ENCODE measurements around the gene AMFR. TPM values are rescaled to one million over a fixed set of nuclear protein-coding genes. Genes with fewer than 3 reads are reported as not detected.

AMFR gene
- total RNA-seq, 1 experiment from 2014 or later: 79.7 TPM

DNA sequence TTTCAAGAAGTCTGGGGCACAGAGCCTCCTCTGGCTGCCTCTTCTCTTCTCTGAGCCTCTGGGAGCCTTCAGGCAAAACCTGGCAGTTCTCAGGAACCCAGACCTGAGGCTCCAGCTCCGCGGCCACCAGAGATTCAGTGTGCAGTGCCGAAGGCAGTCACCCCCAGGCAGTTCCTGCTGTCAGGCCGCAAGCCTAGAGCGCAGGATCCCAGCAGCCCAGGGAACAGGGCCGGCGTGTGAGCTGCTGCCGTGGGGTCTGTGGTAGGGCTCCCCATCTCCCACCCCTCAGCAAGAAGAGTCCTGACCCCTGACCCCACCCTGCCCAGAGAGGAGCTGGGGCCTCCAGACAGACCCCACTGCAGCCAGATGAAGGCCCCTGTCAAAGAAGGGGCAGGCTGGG lies 78.2 kb downstream of the AMFR start:
- no peak for DNase-seq (ENCODE audit: low spot score)

DNA sequence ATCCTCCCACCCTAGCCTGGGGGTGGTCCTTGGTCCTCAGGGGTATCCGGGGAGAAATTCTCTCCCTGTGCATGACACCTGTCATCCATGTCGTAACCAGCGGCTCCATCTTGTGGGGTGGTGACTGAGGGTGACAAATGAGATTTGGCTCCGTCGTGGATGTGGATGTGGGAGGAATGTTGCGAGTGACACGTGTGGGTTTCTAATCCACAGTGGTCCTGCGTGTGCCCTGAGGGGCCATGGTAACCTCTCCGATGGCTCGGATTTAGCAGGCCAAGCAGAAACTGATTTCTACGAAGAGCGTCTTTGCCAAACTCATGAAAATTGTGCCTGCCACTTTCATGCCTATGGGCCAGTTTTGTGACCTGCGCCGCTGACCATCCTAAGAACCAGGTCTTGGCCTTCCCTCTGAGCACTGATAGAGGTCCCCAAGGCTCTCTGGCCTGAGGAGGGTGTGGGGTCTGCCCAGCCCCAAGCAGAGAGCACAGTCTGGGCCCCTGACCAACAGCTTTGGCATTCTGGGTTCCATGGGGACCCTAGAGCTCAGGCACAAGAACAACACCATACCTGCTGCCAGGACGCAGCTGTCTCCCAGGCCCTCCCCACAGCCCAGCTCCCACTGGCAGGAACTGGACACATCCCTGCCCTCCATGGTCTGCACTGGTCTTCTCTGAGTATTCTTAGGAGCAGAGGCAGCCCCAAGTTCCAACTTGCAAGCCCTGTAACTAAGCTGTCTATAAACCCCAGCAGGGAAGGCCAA lies 79.0 kb downstream of the AMFR start:
- no peak for DNase-seq (ENCODE audit: low spot score)

DNA sequence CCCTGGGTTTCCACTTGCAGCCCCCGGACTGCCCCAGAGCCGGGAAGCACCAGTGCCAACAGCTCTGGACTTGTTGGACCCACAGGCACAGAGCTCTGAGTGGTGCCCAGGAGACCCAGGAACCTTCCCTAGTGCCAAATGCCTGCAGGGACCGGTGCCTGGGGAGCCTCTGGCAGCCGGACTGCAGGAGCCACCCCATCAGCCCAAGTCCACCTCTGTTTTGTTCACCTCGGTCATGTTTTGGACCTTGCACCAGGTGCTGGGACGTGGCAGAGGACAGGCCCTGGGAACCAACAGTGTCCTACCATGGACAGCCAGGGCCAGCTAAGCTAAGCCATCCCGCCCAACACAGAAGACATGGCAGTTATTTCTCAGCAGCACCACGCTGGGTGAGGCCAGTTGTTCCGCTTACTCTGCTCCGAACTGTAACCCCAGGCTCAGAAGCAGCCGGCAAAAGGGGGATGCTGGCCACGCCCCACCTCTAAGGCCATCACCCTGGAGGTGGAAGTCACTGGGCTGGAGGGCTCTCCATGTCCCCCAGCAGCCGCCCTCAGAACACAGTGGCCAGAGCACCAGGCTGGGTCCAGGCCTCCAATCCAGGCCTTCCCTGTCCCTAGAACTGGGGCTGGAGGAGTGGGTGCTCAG lies 79.8 kb downstream of the AMFR start:
- DNase-seq (ENCODE audit: low spot score): no peak

DNA sequence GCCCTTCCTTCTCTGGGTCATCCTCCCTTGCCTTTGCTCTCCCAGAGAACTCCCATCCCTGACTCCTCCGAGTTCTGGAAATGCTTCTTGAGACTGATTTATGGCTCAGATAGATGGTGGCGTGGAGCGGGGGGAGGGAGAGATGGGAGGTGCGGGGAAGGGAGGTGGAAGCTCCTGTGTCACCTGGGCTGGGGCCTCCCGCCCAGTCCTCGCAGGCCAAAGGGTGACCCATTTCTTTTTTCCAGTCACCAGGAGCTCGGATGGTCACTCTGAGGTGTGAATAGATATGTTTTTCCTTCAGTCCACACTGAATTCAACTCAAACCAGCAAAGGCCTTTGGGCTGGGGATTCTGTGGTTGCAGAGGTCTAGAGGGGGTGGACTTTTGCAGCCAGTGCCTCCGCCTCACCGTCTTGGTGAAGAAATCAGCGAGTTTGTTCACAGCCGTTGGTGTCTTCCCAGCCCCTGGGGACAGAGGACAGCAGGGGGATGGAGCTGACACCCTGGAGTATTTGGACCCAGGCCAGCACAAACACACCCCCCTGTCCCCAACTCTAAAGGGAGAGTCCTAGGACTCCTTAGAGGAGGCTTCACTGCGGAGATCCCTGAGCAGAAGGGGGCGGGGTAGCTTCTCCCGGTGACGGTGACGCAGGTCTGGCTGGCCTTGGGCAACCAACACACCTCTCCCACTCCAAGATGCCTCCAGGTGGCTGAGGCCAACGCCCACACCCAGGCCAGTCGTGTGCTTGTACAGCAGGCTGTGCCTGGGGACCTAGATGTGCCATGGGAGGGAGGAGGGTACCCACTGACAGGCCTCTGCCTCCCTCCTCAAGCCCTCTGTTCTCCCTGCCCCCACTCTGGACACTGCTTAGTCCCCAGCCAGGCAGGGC lies 80.6 kb downstream of the AMFR start:
- no peak for DNase-seq (ENCODE audit: low spot score)

DNA sequence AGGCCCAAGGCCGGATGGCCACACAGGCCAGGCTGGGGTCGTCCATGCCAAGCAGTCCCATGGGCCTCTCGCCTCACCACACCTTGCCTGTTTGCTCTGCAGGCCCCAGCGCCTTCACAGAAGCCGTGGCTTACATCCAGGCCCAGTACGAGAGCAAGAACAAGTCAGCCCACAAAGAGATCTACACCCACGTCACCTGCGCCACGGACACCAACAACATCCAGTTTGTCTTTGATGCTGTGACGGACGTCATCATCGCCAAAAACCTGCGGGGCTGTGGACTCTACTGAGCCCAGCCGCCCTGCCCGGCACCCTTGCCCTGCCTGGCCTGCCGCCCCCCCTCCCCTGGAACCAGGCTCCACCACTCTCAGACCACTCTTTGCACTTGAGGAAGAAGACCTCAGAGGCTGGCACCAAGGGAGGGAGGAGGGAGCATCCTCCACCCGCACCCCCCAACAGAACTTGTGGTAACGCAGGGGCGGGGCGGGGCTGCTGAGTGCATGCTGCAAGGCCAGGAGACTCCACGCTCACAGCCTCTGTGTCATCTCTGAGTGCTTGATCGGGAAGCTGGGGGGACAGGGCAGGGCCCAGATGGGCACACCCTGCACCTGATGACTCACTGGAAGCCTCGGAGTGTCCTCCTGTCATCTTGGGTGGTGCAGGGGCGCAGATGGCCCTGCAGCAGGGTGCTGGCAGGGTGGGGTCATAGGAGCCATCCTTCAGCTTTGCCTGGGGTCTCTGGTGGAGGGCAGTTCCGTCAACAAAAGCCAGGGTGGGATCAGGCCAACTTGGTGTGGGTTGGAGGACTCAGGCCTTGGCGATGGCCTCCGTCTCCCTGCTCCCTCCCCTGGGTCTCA lies 81.5 kb downstream of the AMFR start:
- DNase-seq (ENCODE audit: low spot score): no peak

DNA sequence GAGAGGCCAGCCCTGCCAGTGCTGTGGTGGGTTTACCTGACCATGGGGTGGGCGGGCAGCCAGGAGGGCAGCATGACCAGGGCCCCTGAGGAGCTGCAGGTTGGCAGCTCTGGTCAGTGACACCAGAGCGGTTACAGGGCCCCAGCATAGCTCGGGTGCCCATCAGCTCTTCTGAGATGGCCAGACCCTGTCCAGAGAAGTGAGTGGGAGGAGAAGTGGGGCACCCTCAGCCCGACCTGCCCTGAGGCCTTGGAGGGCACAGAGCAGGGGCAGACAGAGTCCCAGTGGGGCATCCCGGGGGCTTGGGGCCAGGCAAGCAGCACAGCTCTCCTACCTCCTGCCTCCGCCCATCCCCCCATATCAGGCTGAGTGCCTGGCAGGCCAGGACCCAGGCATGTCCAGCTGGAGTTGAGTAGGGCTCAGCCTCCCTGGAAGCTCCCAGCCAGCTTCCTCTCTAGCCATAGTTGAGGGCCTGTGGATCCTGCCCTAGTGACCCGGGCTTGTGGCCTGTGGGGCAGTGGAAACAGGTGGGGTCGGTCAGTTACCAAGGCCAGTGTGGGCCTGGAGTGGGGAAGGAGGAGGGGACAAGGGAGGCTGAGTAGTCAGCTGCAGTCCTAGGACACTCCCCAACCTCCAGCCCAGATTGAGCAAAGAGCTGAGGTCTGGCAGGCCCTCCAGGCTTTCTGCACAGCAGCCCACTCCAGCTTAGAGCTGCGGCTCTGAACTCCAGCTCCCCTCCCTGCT lies 83.5 kb downstream of the AMFR start:
- no peak for DNase-seq (ENCODE audit: low spot score)

DNA sequence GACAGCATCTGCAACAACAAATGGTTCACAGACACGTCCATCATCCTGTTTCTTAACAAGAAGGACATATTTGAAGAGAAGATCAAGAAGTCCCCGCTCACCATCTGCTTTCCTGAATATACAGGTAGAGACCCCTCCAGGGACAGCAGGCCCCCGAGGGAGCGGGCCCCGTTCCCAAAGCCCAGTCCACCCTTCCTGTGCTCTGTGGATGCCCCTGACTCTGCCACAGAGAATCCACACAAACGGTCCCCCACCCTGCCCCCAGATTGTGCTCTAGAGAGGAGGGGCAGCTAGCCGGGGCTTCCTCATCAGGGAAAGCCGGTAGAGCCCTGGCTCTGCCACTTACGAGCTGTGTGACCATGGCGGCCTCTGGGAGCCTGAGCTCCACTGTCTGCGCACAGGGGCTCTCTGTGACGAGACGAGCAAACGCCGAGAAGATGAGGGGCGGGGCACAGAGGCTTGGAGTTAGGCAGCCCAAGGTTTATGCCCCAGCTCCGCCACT lies 84.4 kb downstream of the AMFR start:
- DNase-seq (ENCODE audit: low spot score): no peak

DNA sequence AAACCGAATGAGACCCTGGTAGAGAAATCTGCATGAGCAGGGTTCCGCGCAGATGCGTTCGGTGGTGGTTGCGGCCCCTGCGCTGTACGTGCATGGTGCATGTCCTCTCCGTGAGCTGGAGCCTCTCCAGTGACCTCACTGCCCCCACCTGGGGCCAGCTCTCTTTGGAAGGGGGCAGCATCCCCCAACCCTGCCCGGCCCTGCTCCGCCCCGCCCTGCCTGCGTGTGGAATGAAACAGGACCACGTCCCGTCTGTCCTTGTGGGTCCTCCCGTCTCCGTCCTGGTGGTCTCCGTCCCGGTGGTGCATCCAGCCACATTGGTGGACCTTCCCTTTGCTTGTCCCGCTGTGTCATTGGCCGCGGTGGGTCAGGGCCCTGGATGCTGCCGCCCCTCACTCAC lies 84.9 kb downstream of the AMFR start:
- DNase-seq (ENCODE audit: low spot score): no peak

DNA sequence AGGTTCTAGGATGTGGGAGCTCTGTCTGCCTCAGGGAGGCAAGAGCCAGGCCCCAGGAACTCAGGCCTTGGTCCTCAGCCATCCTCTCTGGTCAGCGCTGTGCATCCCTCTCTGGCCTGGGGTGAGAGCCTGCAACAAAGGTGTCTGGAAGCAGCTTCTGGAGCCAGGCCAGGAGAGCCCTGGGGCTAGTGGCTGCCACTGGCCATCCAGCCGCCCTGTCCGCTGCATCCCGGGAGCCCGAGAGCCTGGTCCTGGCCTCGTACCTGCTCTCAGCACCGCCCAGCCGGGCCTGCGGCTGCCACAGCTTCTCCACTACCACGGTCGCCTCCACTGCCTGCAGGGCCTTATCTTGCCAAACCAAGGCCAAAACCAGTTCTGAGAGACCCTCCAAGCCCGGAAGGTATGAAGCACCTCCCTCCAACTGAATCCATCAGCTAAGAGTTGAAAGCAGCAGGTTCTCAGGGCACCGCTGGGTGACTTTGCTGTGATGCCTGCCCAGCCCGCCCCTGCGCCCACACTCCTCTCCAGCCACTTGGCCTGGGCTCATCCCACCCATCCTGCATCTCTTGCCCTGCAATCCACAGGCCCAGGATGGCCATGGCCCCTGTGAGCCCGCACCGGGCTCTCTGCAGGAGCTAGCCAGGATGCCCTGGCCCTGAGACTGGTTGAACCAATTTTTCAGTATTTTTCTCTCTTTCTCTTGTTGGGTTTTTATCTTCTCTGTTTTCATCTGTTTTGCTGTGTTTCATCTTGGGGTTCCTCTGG lies 85.7 kb downstream of the AMFR start:
- DNase-seq (ENCODE audit: low spot score): no peak

DNA sequence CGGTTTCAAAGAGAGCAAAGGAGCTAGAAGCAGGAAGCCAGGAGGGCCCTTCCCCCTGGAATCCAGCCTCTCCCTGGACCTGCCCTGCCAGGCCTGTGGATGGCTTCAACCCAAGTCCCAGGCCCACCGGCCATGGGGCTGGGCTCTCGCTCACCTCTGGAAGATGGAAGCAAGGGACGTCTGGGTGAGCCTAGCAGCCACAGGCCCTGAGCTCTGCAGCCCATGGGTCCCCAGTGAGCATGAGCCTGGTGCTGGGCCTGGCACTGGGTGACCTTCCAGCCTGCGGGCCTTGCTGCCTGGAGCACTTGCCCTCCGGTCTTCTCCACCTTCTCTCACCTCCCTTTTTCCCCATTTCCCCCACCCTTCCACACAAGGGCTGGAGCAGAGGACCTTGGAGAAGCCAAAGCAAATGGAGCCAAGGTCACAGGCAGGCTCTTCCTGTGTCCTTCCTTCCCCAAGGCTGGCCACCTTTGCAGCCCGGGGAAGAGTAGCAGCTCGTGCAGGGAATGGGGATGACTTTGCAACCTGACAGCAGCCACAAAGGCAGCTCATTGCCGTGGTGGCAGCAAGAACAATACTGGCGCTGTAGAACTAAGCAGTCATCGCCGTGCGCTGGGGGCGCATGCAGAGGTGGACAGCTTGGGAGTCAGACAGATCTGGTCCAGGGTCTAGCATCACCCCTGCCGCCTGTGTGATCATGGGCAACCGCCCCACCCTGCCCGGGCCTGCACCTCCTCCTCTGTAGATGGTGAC lies 86.6 kb downstream of the AMFR start:
- no peak for DNase-seq (ENCODE audit: low spot score)

DNA sequence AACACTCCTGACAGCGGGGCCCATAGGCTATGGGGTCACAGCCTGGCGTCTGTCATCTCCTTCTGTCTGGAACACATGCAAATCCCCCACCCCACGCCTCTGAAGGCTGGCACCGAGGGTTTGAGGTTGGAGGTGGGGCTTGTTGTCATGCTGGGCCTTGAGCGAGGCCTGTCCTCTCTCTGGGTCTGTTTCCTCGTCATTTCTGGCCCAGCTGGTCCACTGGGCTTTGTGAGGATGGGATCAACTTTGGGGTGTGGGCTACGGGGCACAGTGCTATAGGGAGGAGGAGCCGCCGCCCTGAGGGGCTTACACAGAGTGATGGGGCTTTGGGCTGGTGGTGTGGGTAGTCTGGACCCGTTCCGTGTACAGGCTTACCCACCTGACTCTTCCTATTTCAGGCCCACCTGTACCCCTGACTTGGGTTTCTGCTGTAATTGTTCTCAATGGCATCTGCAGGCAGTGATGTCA lies 87.5 kb downstream of the AMFR start:
- no peak for DNase-seq (ENCODE audit: low spot score)

DNA sequence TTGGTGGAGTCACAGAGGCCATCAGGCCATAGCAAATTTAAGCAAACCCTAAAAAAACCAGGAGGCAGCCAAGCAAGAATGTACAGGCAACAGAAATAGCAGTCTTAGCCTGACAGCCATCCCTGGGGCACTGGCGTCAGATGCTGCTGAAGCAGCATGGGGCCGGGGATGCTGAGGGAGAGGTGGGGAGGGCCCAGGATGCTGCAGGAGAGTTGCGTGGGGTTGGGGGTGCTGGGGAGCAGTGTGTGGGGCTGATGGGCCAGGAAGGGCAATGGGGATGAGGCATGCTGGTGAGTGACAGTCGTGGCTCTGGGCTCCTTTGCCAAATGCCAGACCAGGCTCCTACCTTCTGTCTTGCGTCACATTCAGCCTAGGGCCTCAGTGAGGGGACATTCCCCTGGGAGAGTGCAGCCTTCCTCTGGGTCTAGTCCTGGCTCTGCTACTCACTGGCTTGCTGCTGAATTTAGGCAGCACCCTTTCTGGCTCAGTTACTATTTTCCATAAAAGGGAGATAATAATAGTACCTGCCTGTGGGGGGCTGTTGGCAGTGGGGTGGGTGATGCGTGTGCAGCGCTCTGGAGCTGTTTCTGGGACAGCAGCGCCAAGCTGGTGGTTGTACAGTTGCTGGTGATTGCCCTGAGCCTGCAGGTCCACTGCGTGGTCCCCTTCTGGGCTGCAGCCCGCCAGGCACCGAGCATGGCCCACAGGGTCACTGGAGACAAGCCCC lies 88.1 kb downstream of the AMFR start:
- DNase-seq (ENCODE audit: low spot score): no peak

DNA sequence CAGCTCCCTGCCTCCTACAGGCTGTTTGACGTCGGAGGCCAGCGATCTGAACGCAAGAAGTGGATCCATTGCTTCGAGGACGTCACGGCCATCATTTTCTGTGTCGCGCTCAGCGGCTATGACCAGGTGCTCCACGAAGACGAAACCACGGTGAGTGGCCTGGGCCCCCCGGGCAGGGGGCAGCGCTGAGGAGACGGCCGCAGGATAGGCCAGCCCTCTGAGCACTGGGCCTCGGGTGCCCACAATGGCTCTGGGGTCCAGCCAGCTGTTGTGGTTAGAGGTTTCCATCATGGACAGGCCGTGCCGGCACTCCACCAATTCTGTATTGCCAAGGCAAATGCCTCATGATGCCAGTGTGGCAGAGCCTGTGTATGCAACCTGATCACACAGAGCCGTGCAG lies 88.6 kb downstream of the AMFR start:
- DNase-seq (ENCODE audit: low spot score): no peak

DNA sequence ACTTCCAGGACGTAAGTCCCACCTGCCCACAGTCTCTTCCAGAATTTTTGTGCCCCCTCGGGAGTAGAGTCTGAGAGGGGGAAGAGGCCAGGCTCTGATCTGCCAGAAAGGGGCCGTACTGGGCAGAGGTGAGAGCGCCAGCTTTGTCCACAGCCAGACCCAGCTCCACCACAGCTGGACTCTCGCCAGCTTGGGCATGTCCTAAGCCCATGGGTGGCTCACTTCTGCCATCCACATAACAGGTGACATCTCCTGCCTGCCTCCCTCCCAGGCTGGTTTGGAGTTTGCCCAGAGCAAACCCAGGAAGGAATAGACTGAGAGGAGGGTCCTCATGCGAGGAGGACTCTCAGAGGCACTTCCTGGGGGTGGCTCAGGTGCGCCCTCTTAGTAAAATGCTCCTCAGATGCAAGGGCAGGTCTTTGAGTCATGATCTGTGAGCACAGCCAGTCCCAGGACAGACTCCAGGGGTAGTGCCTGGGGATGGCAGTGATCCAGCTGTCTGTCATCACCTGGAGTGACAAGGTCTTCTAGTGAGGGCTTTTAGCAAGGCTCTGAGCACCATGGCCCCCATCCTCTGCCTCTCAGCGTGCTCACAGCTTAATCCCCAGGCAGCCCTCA lies 89.2 kb downstream of the AMFR start:
- DNase-seq (ENCODE audit: low spot score): no peak

DNA sequence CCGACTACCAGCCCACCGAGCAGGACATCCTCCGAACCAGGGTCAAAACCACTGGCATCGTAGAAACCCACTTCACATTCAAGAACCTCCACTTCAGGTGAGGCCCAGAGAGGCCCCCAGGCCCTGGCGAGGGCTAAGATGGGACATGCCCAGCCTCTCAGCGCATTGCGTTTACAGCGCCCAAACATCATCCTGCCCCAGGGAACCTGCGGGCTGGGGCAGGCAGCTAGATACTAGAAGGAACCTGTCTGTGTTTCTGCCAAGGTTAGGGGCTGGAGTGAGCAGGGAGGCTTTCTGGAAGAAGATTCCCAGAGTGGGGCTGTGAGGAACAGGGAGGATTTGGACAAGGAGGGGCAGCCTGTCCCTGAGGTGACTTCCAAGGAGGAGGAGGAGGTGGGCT lies 90.6 kb downstream of the AMFR start:
- no peak for DNase-seq (ENCODE audit: low spot score)

DNA sequence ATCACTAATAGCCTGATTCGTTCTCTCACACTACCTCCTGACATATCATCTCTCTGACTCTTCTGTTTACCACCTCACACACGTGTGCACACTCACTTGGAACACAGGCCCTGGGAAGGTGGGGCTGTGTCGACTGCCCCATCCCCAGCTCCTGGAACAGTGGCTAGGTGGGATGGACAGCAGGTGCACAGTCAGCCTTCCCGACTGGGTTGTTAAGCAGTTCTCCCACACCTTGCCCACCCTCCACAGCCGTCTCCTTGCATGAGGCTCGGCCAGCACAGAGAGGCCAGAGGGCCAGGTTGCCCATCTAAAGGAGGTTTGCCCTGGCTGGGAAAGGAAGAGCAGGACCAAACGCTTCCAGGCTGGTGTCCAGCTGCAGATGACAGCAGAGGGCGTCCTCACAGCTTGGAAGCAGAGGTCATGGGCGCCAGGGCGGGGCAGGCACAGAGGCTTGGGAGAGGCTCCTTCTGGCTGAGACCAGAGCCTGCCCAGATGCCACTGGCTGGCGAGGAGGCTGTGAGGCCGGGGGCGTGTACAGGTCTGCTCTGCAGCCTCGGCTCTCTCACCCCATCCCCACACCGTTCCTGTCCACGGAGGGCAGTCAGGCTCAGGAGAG lies 92.8 kb downstream of the AMFR start:
- peak; percentile 47 for DNase-seq (ENCODE audit: low spot score)

DNA sequence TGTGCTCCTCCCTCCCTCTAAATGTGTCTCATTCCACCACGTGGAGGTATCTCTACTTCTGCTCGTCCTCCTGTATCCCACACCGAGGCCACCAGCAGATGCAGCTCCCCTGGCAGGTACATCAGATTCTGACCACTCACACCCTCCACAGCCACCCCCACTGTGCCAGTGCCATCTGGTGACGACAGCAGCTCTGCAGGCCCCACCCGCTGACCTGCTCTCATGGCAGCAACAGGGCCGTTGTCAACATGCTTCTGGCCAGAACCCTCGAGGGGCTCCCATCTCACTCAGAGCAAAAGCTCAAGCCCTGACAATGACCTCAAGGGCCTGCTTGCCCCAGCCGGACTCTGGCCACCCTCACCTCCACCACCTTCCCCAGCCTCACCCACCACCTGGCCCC lies 93.4 kb downstream of the AMFR start:
- DNase-seq (ENCODE audit: low spot score): no peak

DNA sequence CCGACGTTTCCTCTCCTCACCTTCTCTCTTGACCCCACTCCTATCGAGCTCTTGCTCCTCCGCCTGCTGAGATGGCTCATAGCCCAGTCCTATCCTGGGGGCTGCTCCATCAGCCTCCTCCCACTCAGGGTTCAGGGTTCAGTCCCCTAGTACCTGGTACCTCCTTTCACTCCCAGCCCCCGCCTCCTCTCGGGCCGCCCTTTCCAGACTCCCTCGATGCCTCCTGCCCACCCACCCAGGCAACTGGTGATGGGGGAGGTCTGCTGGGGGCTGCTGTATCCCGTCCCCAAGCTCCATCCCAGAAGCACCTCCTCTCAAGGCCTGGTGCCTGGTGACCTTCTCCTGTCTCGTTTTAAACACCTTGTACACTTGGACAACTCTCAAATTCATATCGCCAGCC lies 93.9 kb downstream of the AMFR start:
- DNase-seq (ENCODE audit: low spot score): no peak
